Measurements from ENCODE around the gene AFAP1. TPM values are rescaled to one million over a fixed set of nuclear protein-coding genes. Genes with fewer than 3 reads are reported as not detected.

The AFAP1 gene
- total RNA-seq, 5 donors from 2014 or later (not counting 1 experiment from before 2014, with no cell fraction given), result 4.8 to 34.8 (median 20.3) TPM

- Mint-ChIP-seq H3K27ac (no peak overlapping the region), H3K9me3 (no peaks in the 10 kb centered on the region), H3K27me3 (peaks cover 0 to 8% of the 10 kb centered on the region in 2 donors), H3K36me3 (peaks cover 5% of the 10 kb centered on the region), H3K4me1 (peaks cover 9 to 49% (median 37%) of the 10 kb centered on the region in 3 donors), H3K4me3 (no peak overlapping the region)
- Histone ChIP-seq H3K9me3 (no peaks in the 10 kb centered on the region), H3K27ac (ENCODE audit: low read length) (no peak overlapping the region), H3K36me3 (ENCODE audit: control insufficient read depth in 2 of 2, extremely low read depth in 1 of 2, insufficient read depth in 1 of 2, low read length in 1 of 2) (no peaks in the 10 kb centered on the region), H3K27me3 (replicated peaks in 1 of 2; ENCODE audit: control insufficient read depth in 2 of 2, extremely low read depth in 1 of 2, insufficient read depth in 2 of 2, low read length in 1 of 2) (peaks cover 0 to 4% of the 10 kb centered on the region in 2 experiments), H3K4me3 (ENCODE audit: control insufficient read depth in 1 of 2, extremely low read depth in 1 of 2, low read length in 1 of 2) (no peak overlapping the region), H3K4me1 (ENCODE audit: control insufficient read depth in 1 of 2, extremely low read depth in 1 of 2, insufficient read depth in 2 of 2, low read length in 2 of 2) (peaks cover 0 to 12% of the 10 kb centered on the region in 2 experiments)
- DNase-seq (no peak), ATAC-seq (replicated peaks in 1 of 4) (no peak)
- 95% methylated on average over 9 of the region's 16 CpGs for WGBS (ENCODE audit: insufficient coverage)
- POLR2A ChIA-PET, result no interaction called here
- CTCF ChIA-PET, result interaction anchor here in 1 of 2 donors (1.5 kb wide), 1 partner anchor 65 kb away, joined by 3 read pairs; no protein-coding TSS in a partner anchor
These were observed 29.3 kb downstream of the AFAP1 start for GRCh38 chr4:7910263-7910896.

DNA sequence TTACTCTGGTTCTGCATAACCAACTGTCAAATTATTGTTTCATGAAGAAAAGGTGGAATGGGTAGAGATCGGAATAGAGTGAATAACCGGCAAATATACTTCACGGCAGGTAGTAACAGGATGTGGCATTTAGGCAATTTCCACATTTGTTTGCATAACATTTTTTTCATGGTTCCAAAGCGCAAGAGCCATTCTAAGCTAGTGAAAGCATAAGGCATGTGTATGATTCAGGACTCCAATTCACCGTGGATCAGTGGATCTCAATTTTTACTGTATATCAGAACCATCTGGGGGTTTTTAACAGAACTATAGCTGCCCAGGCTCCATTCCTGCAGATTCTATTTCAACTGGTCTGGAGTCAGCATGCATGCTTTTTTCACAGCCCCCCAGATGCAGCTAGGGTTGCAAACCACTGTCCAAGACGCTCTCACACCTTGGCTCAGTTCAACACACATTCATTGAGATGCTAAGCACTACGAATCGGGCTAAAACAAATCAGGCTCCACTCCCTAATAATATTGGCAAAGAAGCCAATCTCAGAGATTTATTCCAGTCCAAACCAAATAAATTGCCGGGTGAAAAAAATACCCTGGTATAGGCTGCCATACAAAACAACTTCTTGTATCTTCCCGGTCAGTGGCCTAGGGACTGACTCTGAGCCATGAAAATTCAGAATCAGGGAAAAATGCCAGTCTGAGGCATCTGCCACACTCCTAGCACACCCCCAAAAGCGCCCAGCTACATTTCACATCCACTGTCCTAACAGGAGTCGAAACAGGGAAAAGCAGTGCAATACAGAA lies 30.0 kb downstream of the AFAP1 start:
- Mint-ChIP-seq H3K4me1 (peaks cover 9 to 47% (median 32%) of the 10 kb centered on the region in 3 donors), H3K27ac (peak overlapping the region in 1 of 2 donors; percentile 40), H3K36me3 (peaks cover 5% of the 10 kb centered on the region), H3K4me3 (no peak overlapping the region), H3K9me3 (no peaks in the 10 kb centered on the region), H3K27me3 (peaks cover 0 to 7% of the 10 kb centered on the region in 2 donors)
- H3K9me3 ChIP-seq, result no peaks in the 10 kb centered on the region
- no peak overlapping the region for H3K4me3 ChIP-seq (ENCODE audit: control insufficient read depth in 1 of 2, extremely low read depth in 1 of 2, low read length in 1 of 2)
- no peak for ATAC-seq (replicated peaks in 1 of 4)
- peaks cover 0 to 12% of the 10 kb centered on the region in 2 experiments for H3K4me1 ChIP-seq (ENCODE audit: control insufficient read depth in 1 of 2, extremely low read depth in 1 of 2, insufficient read depth in 2 of 2, low read length in 2 of 2)
- H3K36me3 ChIP-seq (ENCODE audit: control insufficient read depth in 2 of 2, extremely low read depth in 1 of 2, insufficient read depth in 1 of 2, low read length in 1 of 2), result no peaks in the 10 kb centered on the region
- DNase-seq, result no peak
- no peak overlapping the region for H3K27ac ChIP-seq (ENCODE audit: low read length)
- CTCF ChIA-PET, result interaction anchor here in 1 of 2 donors (1.2 to 1.5 kb wide), 2 partner anchors 30 to 64 kb away, joined by 3 read pairs; partner anchors contain the start of gene AFAP1
- H3K27me3 ChIP-seq (replicated peaks in 1 of 2; ENCODE audit: control insufficient read depth in 2 of 2, extremely low read depth in 1 of 2, insufficient read depth in 2 of 2, low read length in 1 of 2), result peaks cover 0 to 2% of the 10 kb centered on the region in 2 experiments
- POLR2A ChIA-PET, result no interaction called here
- WGBS (ENCODE audit: insufficient coverage), result 84% methylated on average over 9 of the region's 12 CpGs

GRCh38 chr4:7908668-7909067 lies 31.0 kb downstream of the AFAP1 start:
- no peak overlapping the region for H3K4me3 Mint-ChIP-seq

DNA sequence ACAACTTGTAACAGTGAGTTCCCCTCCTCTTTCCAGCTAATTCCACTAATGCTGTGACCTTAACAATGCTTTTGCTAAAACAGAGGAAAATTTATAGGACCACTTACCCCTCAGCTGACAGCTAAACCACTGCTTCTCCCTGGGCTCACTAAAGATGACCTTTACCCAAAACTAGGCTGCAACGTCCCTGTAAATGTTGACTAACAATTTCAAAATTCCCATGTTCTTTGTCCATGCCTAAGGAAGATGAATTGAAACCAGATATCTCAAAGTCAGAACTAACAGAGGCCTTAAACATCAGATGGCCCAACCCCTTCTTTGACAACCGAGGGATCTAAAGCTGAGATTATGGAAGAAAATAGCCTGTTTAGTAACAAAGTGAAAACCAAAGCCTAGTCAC lies 32.5 kb downstream of the AFAP1 start:
- Histone ChIP-seq H3K4me1 (ENCODE audit: control insufficient read depth in 1 of 2, extremely low read depth in 1 of 2, insufficient read depth in 2 of 2, low read length in 2 of 2) (peaks cover 0 to 12% of the 10 kb centered on the region in 2 experiments), H3K27me3 (replicated peaks in 1 of 2; ENCODE audit: control insufficient read depth in 2 of 2, extremely low read depth in 1 of 2, insufficient read depth in 2 of 2, low read length in 1 of 2) (peaks cover 0 to 2% of the 10 kb centered on the region in 2 experiments), H3K4me3 (ENCODE audit: control insufficient read depth in 1 of 2, extremely low read depth in 1 of 2, low read length in 1 of 2) (no peak overlapping the region), H3K9me3 (no peaks in the 10 kb centered on the region), H3K27ac (ENCODE audit: low read length) (no peak overlapping the region), H3K36me3 (ENCODE audit: control insufficient read depth in 2 of 2, extremely low read depth in 1 of 2, insufficient read depth in 1 of 2, low read length in 1 of 2) (no peaks in the 10 kb centered on the region)
- H3K36me3 Mint-ChIP-seq, result peaks cover 5% of the 10 kb centered on the region
- ATAC-seq (replicated peaks in 1 of 4) (no peak), DNase-seq (no peak)
- WGBS (ENCODE audit: insufficient coverage), result 100% methylated on average over 1 of the region's 2 CpGs
- H3K4me3 Mint-ChIP-seq, result no peak overlapping the region
- H3K27me3 Mint-ChIP-seq, result peaks cover 0 to 11% of the 10 kb centered on the region in 2 donors
- H3K27ac Mint-ChIP-seq, result no peak overlapping the region
- H3K9me3 Mint-ChIP-seq, result no peaks in the 10 kb centered on the region
- CTCF ChIA-PET, result interaction anchor here in 1 of 2 donors (0.8 kb wide), 1 partner anchor 35 kb away, joined by 3 read pairs; no protein-coding TSS in a partner anchor
- H3K4me1 Mint-ChIP-seq, result peaks cover 18 to 66% (median 48%) of the 10 kb centered on the region in 3 donors
- POLR2A ChIA-PET, result no interaction called here

More at GRCh38 chr4:7908668-7909067, 31.0 kb downstream of the AFAP1 start:
- peak in 1 of 35 experiments; percentile 9 for DNase-seq
- H3K9me3 Mint-ChIP-seq, result no peaks in the 10 kb centered on the region
- Histone ChIP-seq H3K4me3 (ENCODE audit: control insufficient read depth in 1 of 2, extremely low read depth in 1 of 2, low read length in 1 of 2) (no peak overlapping the region), H3K27me3 (replicated peaks in 1 of 2; ENCODE audit: control insufficient read depth in 2 of 2, extremely low read depth in 1 of 2, insufficient read depth in 2 of 2, low read length in 1 of 2) (peaks cover 0 to 2% of the 10 kb centered on the region in 2 experiments), H3K36me3 (ENCODE audit: control insufficient read depth in 2 of 2, extremely low read depth in 1 of 2, insufficient read depth in 1 of 2, low read length in 1 of 2) (no peaks in the 10 kb centered on the region), H3K9me3 (no peaks in the 10 kb centered on the region), H3K4me1 (ENCODE audit: control insufficient read depth in 1 of 2, extremely low read depth in 1 of 2, insufficient read depth in 2 of 2, low read length in 2 of 2) (peaks cover 0 to 12% of the 10 kb centered on the region in 2 experiments), H3K27ac (ENCODE audit: low read length) (no peak overlapping the region)
- H3K4me1 Mint-ChIP-seq, result peaks cover 9 to 55% (median 40%) of the 10 kb centered on the region in 3 donors
- peaks cover 5% of the 10 kb centered on the region for H3K36me3 Mint-ChIP-seq
- no CpG with 5 or more reads among the region's 4 CpGs for WGBS (ENCODE audit: insufficient coverage)
- peak in 2 of 4 experiments; percentile 45 to 49 for ATAC-seq (replicated peaks in 1 of 4)
- ChIA-PET POLR2A (interaction anchor here in 1 of 2 donors (0.5 kb wide), 1 partner anchor 150 kb away, joined by 6 read pairs; no protein-coding TSS in a partner anchor), CTCF (interaction anchor here in 1 of 2 donors (0.8 to 1.5 kb wide), 4 partner anchors 29 to 63 kb away, joined by 3 to 4 read pairs (median 3); partner anchors contain the start of gene AFAP1)
- no peak overlapping the region for H3K27ac Mint-ChIP-seq
- peaks cover 0 to 7% of the 10 kb centered on the region in 2 donors for H3K27me3 Mint-ChIP-seq

DNA sequence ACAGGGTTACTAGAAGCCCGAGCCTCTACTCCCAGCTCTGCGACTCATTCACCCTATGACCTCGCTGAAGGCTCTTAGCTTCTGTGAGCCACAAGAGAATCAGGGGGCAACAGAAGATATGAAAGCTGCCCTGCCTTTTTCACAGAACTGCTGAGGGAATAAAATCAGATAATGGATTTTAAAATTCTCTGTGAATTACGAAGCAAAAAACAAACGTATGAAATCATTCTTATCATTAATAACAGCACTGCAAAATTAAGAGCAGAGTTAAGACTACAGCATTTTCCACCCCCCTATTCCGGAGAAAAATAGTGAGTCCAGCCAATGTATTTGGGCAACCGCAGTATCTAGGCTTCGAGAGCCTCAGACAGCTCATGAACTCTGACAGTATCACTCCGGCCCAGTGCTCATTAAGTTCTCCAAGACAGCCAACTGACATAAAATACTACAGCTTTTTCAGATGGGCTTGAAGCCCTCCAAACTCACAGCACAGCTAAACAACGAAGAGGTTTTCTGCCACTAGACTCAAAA lies 33.4 kb downstream of the AFAP1 start:
- H3K4me3 ChIP-seq (ENCODE audit: control insufficient read depth in 1 of 2, extremely low read depth in 1 of 2, low read length in 1 of 2), result no peak overlapping the region
- ChIA-PET CTCF (interaction anchor here in 1 of 2 donors (0.5 to 0.8 kb wide), 2 partner anchors 33 to 35 kb away, joined by 3 read pairs; no protein-coding TSS in a partner anchor), POLR2A (no interaction called here)
- H3K27me3 ChIP-seq (replicated peaks in 1 of 2; ENCODE audit: control insufficient read depth in 2 of 2, extremely low read depth in 1 of 2, insufficient read depth in 2 of 2, low read length in 1 of 2), result peaks cover 0 to 5% of the 10 kb centered on the region in 2 experiments
- H3K4me3 Mint-ChIP-seq, result no peak overlapping the region
- H3K27me3 Mint-ChIP-seq, result peaks cover 0 to 7% of the 10 kb centered on the region in 2 donors
- no peak overlapping the region for H3K27ac ChIP-seq (ENCODE audit: low read length)
- H3K4me1 Mint-ChIP-seq, result peaks cover 21 to 63% (median 49%) of the 10 kb centered on the region in 3 donors
- no peaks in the 10 kb centered on the region for H3K9me3 Mint-ChIP-seq
- no peak for ATAC-seq (replicated peaks in 1 of 4)
- H3K36me3 ChIP-seq (ENCODE audit: control insufficient read depth in 2 of 2, extremely low read depth in 1 of 2, insufficient read depth in 1 of 2, low read length in 1 of 2), result no peaks in the 10 kb centered on the region
- no peaks in the 10 kb centered on the region for H3K36me3 Mint-ChIP-seq
- peaks cover 0 to 12% of the 10 kb centered on the region in 2 experiments for H3K4me1 ChIP-seq (ENCODE audit: control insufficient read depth in 1 of 2, extremely low read depth in 1 of 2, insufficient read depth in 2 of 2, low read length in 2 of 2)
- DNase-seq, result no peak
- WGBS (ENCODE audit: insufficient coverage), result 95% methylated on average over 8 of the region's 10 CpGs
- H3K27ac Mint-ChIP-seq, result no peak overlapping the region
- no peaks in the 10 kb centered on the region for H3K9me3 ChIP-seq
